GM12878 (cell line): ENCODE measurements around the gene MFSD11. TPM values are rescaled to one million over a fixed set of nuclear protein-coding genes. Genes with fewer than 3 reads are reported as not detected.

ENCODE experiments used
- ATAC-seq: fragments of 200-7000 bp; cut with Tn5 transposase; 3 replicates; pipeline ENCODE4 v1.9.1; 2020; ENCODE audit warnings: mild to moderate bottlenecking, moderate library complexity
- BruUV-seq: library from RNA; stranded (reverse); fragments of 400-500 nt; replicated peaks from 2 replicates; lab custom pipeline; 2021; lab: Mats Ljungman, UMichigan
- CTCF ChIA-PET: fragments of 300-600 bp; sonication (Branson Sonifier 250); formaldehyde crosslinking; extraction: SDS; loops from one replicate; lab custom pipeline; 2021; ENCODE audit warnings: inconsistent platforms; lab: Yijun Ruan, JAX
- POLR2A ChIA-PET: fragments of 350-600 bp; formaldehyde crosslinking; extraction: SDS; loops from one replicate; lab custom pipeline; 2021; ENCODE audit warnings: inconsistent platforms; lab: Charles Lee
- RAD21 ChIA-PET: fragments of 300-600 bp; sonication (Branson Sonifier 250); formaldehyde crosslinking; loops from one replicate; lab custom pipeline; 2023; ENCODE audit warnings: antibody characterized with exemption; ENCODE audit not compliant: unreplicated experiment; lab: Charles Lee
- SMC1A ChIA-PET: fragments of 300-600 bp; sonication (Branson Sonifier 250); formaldehyde crosslinking; loops from one replicate; lab custom pipeline; 2023; ENCODE audit not compliant: unreplicated experiment, uncharacterized antibody; lab: Charles Lee
- DNase-seq: peaks from one replicate; pipeline ENCODE4 v3.0.0-alpha.2; 2011; ENCODE audit warnings: low read depth, low spot score
- FAIRE-seq: peaks from 3 replicates; lab custom pipeline; 2011; peaks lifted over from hg19 to GRCh38; lab: Jason Lieb, UNC
- H2AFZ ChIP-seq: 2 replicates; pipeline ENCODE4 v1.6.0; 2011; ENCODE audit warnings: low read depth, low read length, control low read depth; ENCODE audit not compliant: control insufficient read depth
- H3K27ac ChIP-seq: 2 replicates; pipeline ENCODE4 v1.5.1; 2011; ENCODE audit warnings: control low read depth; ENCODE audit not compliant: control insufficient read depth, insufficient read depth
- H3K27me3 ChIP-seq, 2 experiments: replicated peaks in 1 of 2; 2 replicates each; pipeline versions ENCODE4 v1.6.0 to v1.6.1; 2011; ENCODE audit warnings: low read length in 1 of 2; ENCODE audit not compliant: control insufficient read depth in 2 of 2, insufficient read depth in 2 of 2
- H3K36me3 ChIP-seq, 2 experiments: 2 replicates each; pipeline ENCODE4 v1.5.1; 2011; ENCODE audit warnings: low read length in 1 of 2; ENCODE audit not compliant: control insufficient read depth in 2 of 2, insufficient read depth in 2 of 2
- H3K4me1 ChIP-seq: 2 replicates; pipeline ENCODE4 v1.6.1; 2011; ENCODE audit warnings: mild to moderate bottlenecking, low read length, moderate library complexity, mixed read lengths; ENCODE audit not compliant: control insufficient read depth, insufficient read depth
- H3K4me2 ChIP-seq: 2 replicates; pipeline ENCODE4 v1.6.0; 2011; ENCODE audit warnings: control low read depth; ENCODE audit not compliant: control insufficient read depth, insufficient read depth
- H3K4me3 ChIP-seq: fragments of 200-600 bp; sonication (generic); 2 replicates; pipeline ENCODE4 v1.5.1; 2016
- H3K79me2 ChIP-seq: 2 replicates; pipeline ENCODE4 v1.6.0; 2011; ENCODE audit warnings: low read length; ENCODE audit not compliant: control insufficient read depth, insufficient read depth
- H3K9ac ChIP-seq: 2 replicates; pipeline ENCODE4 v1.8.0; 2011; ENCODE audit warnings: low read length, control low read depth, mixed read lengths; ENCODE audit not compliant: control insufficient read depth, insufficient read depth
- H3K9me3 ChIP-seq: replicated peaks from 3 replicates; pipeline ENCODE4 v1.5.1; 2011; ENCODE audit warnings: mild to moderate bottlenecking, low read length; ENCODE audit not compliant: control insufficient read depth, insufficient read depth
- H4K20me1 ChIP-seq: 2 replicates; pipeline ENCODE4 v1.6.0; 2011; ENCODE audit not compliant: control insufficient read depth, insufficient read depth
- BACH1 ChIP-seq: fragments of 450-650 bp; IDR thresholded peaks from 2 replicates; pipeline ENCODE4 v1.6.1; 2017; ENCODE audit warnings: mild to moderate bottlenecking, borderline replicate concordance
- BRCA1 ChIP-seq: IDR thresholded peaks from 2 replicates; pipeline ENCODE4 v1.6.1; 2011; ENCODE audit warnings: low read depth, low read length, improper control_type of control experiment
- CHD1 ChIP-seq: IDR thresholded peaks from 2 replicates; pipeline ENCODE4 v1.6.1; 2012; ENCODE audit warnings: low read depth, low read length, improper control_type of control experiment
- EGR1 ChIP-seq, 2 experiments: IDR thresholded peaks; 1 replicate in 1 of 2; 2 replicates in 1 of 2; pipeline ENCODE4 v1.6.1; 2011 to 2012; ENCODE audit warnings: low read depth in 2 of 2, low read length in 2 of 2, borderline replicate concordance in 1 of 2, mild to moderate bottlenecking in 1 of 2, moderate library complexity in 1 of 2
- ELK1 ChIP-seq: IDR thresholded peaks from 2 replicates; pipeline ENCODE4 v1.6.1; 2012; ENCODE audit warnings: low read depth, low read length, improper control_type of control experiment
- FOXM1 ChIP-seq: IDR thresholded peaks from 2 replicates; pipeline ENCODE4 v1.6.1; 2012; ENCODE audit warnings: low read depth, mild to moderate bottlenecking, inconsistent platforms, low read length, moderate library complexity
- IRF4 ChIP-seq: IDR thresholded peaks from 2 replicates; pipeline ENCODE4 v1.6.1; 2011; ENCODE audit warnings: low read depth, low read length
- MAX ChIP-seq: IDR thresholded peaks from 2 replicates; pipeline ENCODE4 v1.6.1; 2012; ENCODE audit warnings: low read depth, low read length, improper control_type of control experiment
- MXI1 ChIP-seq: fragments of 150-350 bp; IDR thresholded peaks from 2 replicates; pipeline ENCODE4 v1.6.1; 2011; ENCODE audit warnings: low read depth, mild to moderate bottlenecking, inconsistent platforms, low read length, improper control_type of control experiment
- NKRF ChIP-seq: fragments of 450-650 bp; conservative IDR thresholded peaks from 2 replicates; pipeline ENCODE4 v1.6.1; 2017; ENCODE audit warnings: mild to moderate bottlenecking, moderate library complexity
- POLR2A ChIP-seq: IDR thresholded peaks from 2 replicates; pipeline ENCODE4 v1.6.1; 2011; ENCODE audit warnings: low read depth, mild to moderate bottlenecking, low read length
- POLR2AphosphoS5 ChIP-seq: IDR thresholded peaks from 2 replicates; pipeline ENCODE4 v1.6.1; 2011; ENCODE audit warnings: mild to moderate bottlenecking, low read length, inconsistent platforms
- REST ChIP-seq: IDR thresholded peaks from 2 replicates; pipeline ENCODE4 v1.6.1; 2012; ENCODE audit warnings: mild to moderate bottlenecking, low read depth, low read length
- SUZ12 ChIP-seq: fragments of 200-600 bp; sonication (generic); IDR thresholded peaks from one replicate; pipeline ENCODE4 v1.6.1; 2018; ENCODE audit warnings: antibody characterized with exemption, mild to moderate bottlenecking; ENCODE audit not compliant: unreplicated experiment
- YBX1 ChIP-seq: fragments of 450-650 bp; IDR thresholded peaks from 2 replicates; pipeline ENCODE4 v1.6.1; 2016; ENCODE audit warnings: antibody characterized with exemption
- YY1 ChIP-seq: IDR thresholded peaks from 2 replicates; pipeline ENCODE4 v1.6.1; 2011; ENCODE audit warnings: low read depth, mild to moderate bottlenecking, low read length
- ZZZ3 ChIP-seq: IDR thresholded peaks from 2 replicates; pipeline ENCODE4 v1.6.1; 2011; ENCODE audit warnings: low read depth; ENCODE audit not compliant: control insufficient read depth, insufficient read length
- WGBS: methylation state at CpG from one replicate; pipeline ENCODE4 v1.1.6; 2016; ENCODE audit warnings: low lambda C conversion rate; ENCODE audit not compliant: insufficient replicate concordance, insufficient coverage; ENCODE audit errors: missing lambda C conversion rate; 5-methylcytosine and 5-hydroxymethylcytosine counted together
- in situ Hi-C: fragments of 300-500 bp; cut with MboI; formaldehyde crosslinking; loops from 9 replicates; pipeline ENCODE4 v1.14.3; 2018; ENCODE audit warnings: mixed read lengths
- intact Hi-C: fragments of 100-400 bp; cut with micrococcal nuclease; formaldehyde crosslinking; loops from one replicate; pipeline ENCODE4 v1.14.2; 2022; ENCODE audit not compliant: unreplicated experiment
- polyA plus RNA-seq, 11 experiments: library from polyadenylated mRNA; depleted of rRNA in 4 of 11; unstranded in 6 of 11; stranded (reverse) in 5 of 11; fragments of >200 nt; fragmentation: Nextera tagmentation in 4 of 11; fragmentation: Illumina TruSeq in 1 of 11; extraction: Ambion mirVana in 4 of 11; extraction: Trizol in 1 of 11; gene quantifications; 1 replicate in 1 of 11; 2 replicates in 10 of 11; pipeline versions ENCODE4 v1.2.1 to v1.2.3, GENCODE V29; 2011 to 2016; ENCODE audit warnings: inconsistent platforms in 2 of 11, missing spikeins in 2 of 11, low read depth in 1 of 11
- total RNA-seq, 4 experiments: library from RNA; depleted of rRNA in 3 of 4; stranded (reverse); fragments of >200 nt in 3 of 4; fragmentation: Illumina TruSeq in 1 of 4; extraction: Trizol in 1 of 4; gene quantifications; 2 replicates each; pipeline versions ENCODE4 v1.2.1 to v1.2.3, GENCODE V29; 2013 to 2021

The MFSD11 gene
- total and polyA plus RNA-seq, 10 of the 15 experiments (the other 5 are each of a cell fraction or from before 2014, with no cell fraction given), result 11.0 to 19.4 (median 15.5) TPM

- FAIRE-seq, result peak; percentile 64
- no peaks in the 10 kb centered on the region for H3K27me3 ChIP-seq
- ChIA-PET CTCF (interaction anchor here (0.6 to 1.5 kb wide), 7 partner anchors 8 to 1325 kb away, joined by 3 to 12 read pairs (median 3); partner anchors contain the start of genes JMJD6 and METTL23), SMC1A (interaction anchor here (0.6 to 2.1 kb wide), 4 partner anchors 8 to 1411 kb away, joined by 3 to 9 read pairs (median 3); partner anchors contain the start of gene C17orf99), POLR2A (interaction anchor here (0.6 to 6.4 kb wide), 3 partner anchors 9 to 285 kb away, joined by 3 to 60 read pairs (median 6); partner anchors contain the start of genes JMJD6 and METTL23), RAD21 (interaction anchor here (1.6 kb wide), 1 partner anchor 175 kb away, joined by 4 read pairs; no protein-coding TSS in a partner anchor)
- no peaks in the 10 kb centered on the region; the same call in none of the 2 replicates for H3K4me1 ChIP-seq
- peaks cover 8 to 33% of the 10 kb centered on the region in 2 experiments for H3K36me3 ChIP-seq
- peak; percentile 9 for ATAC-seq
- peaks cover 83% of the 10 kb centered on the region for H3K79me2 ChIP-seq
- peak overlapping the region; percentile 75 for H3K4me2 ChIP-seq
- intact Hi-C loops, result loop anchor here (1.0 to 10.0 kb wide), 2 partner anchors 8 to 350 kb away; no protein-coding TSS in a partner anchor
- in situ Hi-C loops, result no loop called here
- H4K20me1 ChIP-seq, result no peaks in the 10 kb centered on the region; the same call in 1 of the 2 replicates
- H3K9ac ChIP-seq, result peak overlapping the region; percentile 97
- 1% methylated on average over 5 of the region's 5 CpGs for whole genome bisulfite sequencing
- no peak overlapping the region for H2AFZ ChIP-seq
- no peak for DNase-seq
- no TSS peak for BruUV-seq
- H3K4me3 ChIP-seq, result peak overlapping the region; percentile 87
- peak overlapping the region; percentile 45 for H3K27ac ChIP-seq
- no peaks in the 10 kb centered on the region; the same call in 2 of the 3 replicates for H3K9me3 ChIP-seq
- TF ChIP-seq NKRF (peak; percentile 74; the same call in 1 of the 2 replicates), BRCA1 (no peak), ELK1 (0 out of 2 replicates have a peak, but pooled peaks have one; percentile 42), CHD1 (0 out of 2 replicates have a peak, but pooled peaks have one; percentile 48), POLR2AphosphoS5 (0 out of 2 replicates have a peak, but pooled peaks have one; percentile 5), MXI1 (peak; percentile 99), POLR2A (0 out of 2 replicates have a peak, but pooled peaks have one; percentile 27), REST (no peak), EGR1 (IDR thresholded peaks at IDR 0.05; ENCODE audit: borderline replicate concordance in 1 of 2, low read depth in 2 of 2, low read length in 2 of 2) (no peak), SUZ12 (no peak), MAX (peak; percentile 92), FOXM1 (0 out of 2 replicates have a peak, but pooled peaks have one; percentile 1), ZZZ3 (no peak), YY1 (peak; percentile 77), YBX1 (0 out of 2 replicates have a peak, but pooled peaks have one; percentile 23), IRF4 (peak; percentile 41; the same call in 1 of the 2 replicates), BACH1 (0 out of 2 replicates have a peak, but pooled peaks have one; percentile 21)
Observed at GRCh38 chr17:76735006-76735405, 2.9 kb upstream of the MFSD11 start.
